ENCODE data around the gene RTL5.

The RTL5 gene

DNA sequence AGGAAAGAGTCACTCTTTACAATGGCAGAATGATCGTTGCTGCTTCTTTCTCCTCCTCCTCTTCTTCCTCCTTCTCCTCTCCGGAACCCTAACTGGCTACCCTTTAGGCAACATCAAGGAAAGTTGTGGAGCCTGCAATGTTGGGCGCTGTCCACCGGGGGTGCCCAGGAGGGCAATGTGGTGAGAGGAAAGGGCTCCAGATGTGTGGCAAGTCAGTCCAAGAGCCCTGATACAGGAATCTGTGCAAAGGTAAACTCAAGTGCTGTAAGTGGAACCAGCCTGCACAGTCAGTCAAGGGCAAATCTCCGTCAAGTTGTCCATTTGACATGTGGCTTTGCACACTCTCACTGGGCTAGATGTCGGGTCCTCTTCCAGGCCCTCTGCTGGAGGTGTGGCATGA, 2.8 kb downstream of the RTL5 start:
- no peak for DNase-seq

- no peak for DNase-seq
Measured at GRCh38 chrX:72128183-72128834, 3.4 kb downstream of the RTL5 start.

DNA sequence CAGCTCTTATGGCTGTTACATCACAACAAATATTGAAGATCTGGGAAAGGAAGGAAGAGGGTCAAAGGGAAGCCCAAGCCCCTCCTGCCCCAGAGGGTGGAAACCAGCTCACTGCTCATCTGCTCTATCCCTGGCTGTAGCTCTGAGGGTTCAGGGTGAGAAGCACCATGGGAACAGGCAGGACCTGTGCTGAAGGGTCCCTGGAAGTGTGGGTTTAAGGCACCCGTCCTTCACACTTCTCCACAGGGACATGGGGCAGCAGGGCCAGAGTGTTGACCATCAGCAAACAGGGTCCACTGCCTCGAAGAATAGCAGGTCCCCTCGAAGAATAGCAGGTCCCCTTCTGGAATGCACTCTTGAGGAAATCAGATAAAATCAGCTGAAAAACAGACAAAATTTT, 4.4 kb downstream of the RTL5 start:
- no peak for DNase-seq

- peak; percentile 5 for DNase-seq
Measured at GRCh38 chrX:72126539-72127140, 5.1 kb downstream of the RTL5 start.

GRCh38 chrX:72126048-72126415, 5.7 kb downstream of the RTL5 start:
- no peak for DNase-seq

GRCh38 chrX:72125331-72126047, 6.2 kb downstream of the RTL5 start:
- DNase-seq: no peak

DNA sequence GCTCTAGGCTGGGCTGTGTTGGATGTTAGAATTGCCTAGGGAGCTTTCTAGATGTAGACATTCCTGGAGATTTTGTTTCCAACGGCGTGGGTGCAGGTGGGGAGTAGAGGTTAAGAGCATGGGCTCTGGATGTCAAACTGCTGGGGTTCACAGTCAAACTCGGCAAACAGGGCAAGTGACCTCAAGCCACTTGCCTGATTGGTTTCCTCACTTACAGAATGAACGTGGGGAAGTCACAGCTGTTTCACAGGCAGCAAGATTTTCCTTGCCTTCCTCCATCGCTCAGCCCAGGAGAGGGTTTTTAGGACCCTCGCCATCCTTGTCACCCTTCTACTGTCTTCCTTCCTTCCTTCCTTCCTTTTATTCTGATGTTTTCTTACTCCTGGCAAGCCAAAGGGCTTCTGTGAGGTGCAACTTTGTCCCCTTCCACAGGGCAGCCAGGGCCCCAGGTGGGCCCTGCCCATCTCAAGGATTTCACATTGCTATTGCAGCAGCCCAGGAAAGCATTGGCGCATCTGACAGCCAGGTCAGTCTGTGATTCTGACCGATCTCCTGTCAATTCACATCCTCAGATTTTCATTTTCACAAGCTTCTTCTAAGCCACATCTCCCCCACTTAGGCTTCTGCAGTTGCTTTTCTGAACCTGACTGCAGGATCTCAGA, 7.0 kb downstream of the RTL5 start:
- no peak for DNase-seq

GRCh38 chrX:72123471-72124185, 8.1 kb downstream of the RTL5 start:
- no peak for DNase-seq

GRCh38 chrX:72122621-72123337, 8.9 kb downstream of the RTL5 start:
- no peak for DNase-seq

GRCh38 chrX:72121383-72121782, 10.3 kb downstream of the RTL5 start:
- DNase-seq: no peak

DNA sequence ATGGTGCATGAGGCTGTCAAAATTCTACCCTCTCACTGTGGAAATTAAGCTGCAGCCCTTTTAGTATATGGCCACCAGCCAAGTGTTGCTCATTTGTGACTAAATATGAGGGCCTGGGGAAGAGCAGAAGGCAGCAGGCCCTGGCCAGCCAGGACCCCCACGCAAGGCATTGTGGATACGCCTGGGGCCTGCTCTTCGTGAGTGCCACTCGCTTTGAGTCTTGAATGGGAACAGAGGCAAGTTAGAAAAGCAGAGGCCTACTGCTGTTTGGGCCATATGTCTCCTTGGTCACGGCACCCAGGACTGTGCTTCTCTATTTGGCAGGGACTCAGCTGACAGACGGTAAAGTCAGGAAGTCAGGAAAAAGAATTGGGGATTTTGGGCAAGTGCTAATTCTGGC, 10.9 kb downstream of the RTL5 start:
- no peak for DNase-seq

DNA sequence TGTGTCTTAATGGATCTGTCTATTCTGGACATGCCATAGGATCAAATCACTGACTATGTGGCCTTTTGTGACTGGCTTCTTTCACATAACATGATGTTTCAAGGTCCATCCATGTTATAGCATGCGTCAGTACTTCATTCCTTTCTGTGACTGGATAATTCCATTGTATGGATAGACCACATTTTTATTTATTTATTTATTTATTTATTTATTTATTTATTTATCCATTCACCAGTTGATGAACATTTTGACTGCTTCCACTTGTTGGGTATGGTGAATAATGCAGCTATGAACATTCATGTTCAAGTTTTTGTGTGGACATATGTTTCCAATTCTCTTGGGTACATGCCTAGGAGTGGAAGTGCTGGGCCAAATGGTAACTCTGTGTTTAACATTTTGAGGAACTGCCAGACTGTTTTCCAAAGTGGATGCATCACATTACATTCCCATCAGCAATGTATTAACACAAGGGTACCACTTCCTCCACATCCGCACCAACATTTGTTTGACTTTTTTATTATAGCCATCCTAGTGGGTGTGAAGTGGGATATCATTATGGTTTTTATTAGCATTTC, 14.0 kb downstream of the RTL5 start:
- DNase-seq: no peak

GRCh38 chrX:72115380-72115779, 16.3 kb downstream of the RTL5 start:
- DNase-seq: no peak

- DNase-seq: no peak
Measured at GRCh38 chrX:72114807-72115206, 16.9 kb downstream of the RTL5 start.

- DNase-seq: no peak
Measured at GRCh38 chrX:72114306-72114705, 17.4 kb downstream of the RTL5 start.

GRCh38 chrX:72113461-72113860, 18.3 kb downstream of the RTL5 start:
- DNase-seq: no peak

DNA sequence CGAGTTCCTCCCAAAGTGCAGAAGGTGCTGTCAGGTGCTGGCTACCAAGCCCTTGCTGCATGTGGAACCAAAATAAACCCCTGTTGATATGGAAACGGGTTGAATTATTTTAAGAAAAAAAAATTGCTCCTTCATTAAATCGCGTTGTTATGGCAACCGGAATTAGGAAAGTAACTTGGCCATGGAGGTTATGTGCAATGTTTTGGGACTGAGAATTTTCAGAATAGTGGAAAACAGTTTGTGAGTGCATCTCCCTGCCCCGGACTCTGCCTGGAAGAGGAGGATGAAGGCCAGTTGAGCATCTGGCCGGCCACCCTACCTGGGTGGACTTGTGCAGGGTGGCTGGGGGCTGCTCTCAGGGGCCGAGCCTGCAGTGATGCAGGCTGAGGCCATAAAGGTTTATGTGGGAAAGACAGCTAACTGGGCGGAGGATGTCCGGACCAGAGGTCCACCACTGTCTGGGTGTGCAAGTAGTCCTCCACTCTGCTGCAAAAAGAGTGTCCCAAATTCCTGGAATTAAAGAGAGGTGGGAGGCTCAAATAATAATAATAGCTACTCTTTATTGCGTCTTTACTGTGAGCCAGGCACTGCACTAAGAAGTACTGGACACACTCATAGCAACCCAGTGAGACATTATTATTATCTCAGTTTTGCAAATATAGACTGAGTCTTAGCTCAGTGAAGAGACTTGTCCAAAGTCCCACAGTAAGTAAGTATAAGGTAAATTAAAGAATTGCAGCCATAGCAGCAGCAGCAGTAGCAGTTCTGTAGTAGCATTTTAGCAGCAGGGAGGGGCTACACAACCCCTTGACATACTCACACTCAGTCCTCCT, 20.6 kb downstream of the RTL5 start:
- no peak for DNase-seq

DNA sequence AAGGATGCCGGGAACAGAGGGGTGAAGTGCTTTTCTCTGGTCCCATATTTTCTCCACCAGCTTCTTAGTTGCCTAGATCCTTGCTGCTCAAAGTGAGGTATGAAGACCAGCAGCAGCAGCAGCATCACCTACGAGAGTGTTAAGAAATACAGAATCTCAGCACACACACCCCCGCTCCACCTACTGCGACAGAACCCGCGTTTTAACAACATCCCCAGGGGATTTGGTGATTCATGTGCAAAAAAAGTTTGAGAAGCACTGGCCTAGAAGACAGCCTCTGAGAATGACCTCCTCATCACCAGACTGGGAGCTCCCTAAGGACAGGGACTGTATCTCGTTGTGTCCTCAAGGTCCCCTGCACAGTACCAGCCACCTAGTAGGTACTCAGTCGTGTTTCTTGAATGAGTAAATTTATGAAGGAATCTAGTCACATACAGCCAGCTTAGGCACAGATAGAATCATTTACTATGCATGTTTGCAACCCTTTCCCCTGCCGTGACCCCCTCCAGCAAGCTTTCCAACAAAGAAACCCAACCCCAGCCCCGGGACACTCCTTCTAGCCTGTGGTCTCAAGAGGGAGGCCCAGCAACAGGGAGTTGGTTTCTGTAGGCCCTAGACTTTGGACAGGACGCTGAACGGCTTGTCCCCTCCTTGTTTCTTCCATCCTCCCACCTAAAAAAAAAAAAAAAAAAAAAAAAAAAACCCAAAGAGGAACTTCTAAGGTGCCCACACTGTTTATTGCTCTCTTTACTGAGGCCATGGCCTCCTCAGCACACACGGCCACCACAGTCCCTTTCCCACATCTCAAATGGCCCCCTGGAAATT, 21.5 kb downstream of the RTL5 start:
- DNase-seq: no peak

DNA sequence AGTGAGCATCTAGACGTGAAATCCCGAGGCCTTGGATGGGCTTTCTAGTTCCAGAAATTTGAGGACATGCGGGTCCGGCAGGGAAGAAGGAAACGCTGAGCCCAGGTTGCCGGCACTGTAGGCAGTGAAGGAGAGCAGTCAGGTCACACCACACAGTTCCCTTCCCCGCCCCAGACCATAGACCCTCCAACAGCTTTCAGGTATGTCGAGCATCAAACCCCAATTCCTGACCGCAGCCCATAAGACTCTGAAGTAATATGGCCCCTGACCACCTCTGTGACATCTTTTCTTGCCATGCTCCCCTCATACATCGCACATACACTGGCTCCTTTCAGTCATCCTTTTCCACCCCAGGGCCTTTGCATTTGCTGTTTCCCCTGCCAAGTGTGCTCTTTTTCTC, 23.0 kb downstream of the RTL5 start:
- no peak for DNase-seq
